Prostate gland (tissue), 2 donors: ENCODE measurements around the gene TMEM229A.

ENCODE experiments used
- CTCF ChIP-seq, 4 experiments: fragments of 200-600 bp in 2 of 4; fragments of 450-650 bp in 2 of 4; sonication (generic) in 2 of 4; IDR thresholded peaks; 1 replicate in 3 of 4; 2 replicates in 1 of 4; pipeline ENCODE4 v1.5.1; 2016 to 2019; ENCODE audit warnings: antibody characterized with exemption in 4 of 4, mild to moderate bottlenecking in 2 of 4, moderate library complexity in 2 of 4
- POLR2A ChIP-seq: fragments of 450-650 bp; IDR thresholded peaks from one replicate; pipeline ENCODE4 v1.6.1; 2016; ENCODE audit warnings: antibody characterized with exemption, mild to moderate bottlenecking
- POLR2AphosphoS5 ChIP-seq: sonication (generic); formaldehyde crosslinking; IDR thresholded peaks from one replicate; pipeline ENCODE4 v1.6.1; 2017; ENCODE audit warnings: antibody characterized with exemption

DNA sequence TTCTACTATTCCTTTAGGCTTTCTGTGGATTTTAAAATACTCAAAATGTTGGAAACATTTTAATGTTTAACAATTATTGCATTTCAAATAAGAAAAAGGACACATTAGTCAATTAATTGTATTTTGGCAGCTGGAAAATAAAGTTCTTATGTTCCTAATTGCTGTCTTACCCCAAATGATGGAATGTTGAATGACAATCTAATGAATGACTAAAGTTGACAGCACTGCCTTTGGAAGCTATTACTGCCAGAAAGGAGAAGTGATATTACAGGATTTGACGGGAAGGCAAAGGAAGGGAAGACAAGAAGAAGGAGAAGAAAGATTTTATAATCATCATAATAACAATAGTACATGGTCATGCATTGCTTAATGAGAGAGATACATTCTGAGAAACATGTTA lies 23.4 kb upstream of the TMEM229A start:
- no peak for TF ChIP-seq CTCF (IDR thresholded peaks at IDR 0.05)
- TF ChIP-seq POLR2A: no peak
- TF ChIP-seq POLR2AphosphoS5: no peak
